Neural crest cell (in vitro differentiated cells): Measurements from ENCODE around the gene NAA30. TPM values are rescaled to one million over a fixed set of nuclear protein-coding genes. Genes with fewer than 3 reads are reported as not detected.
A peak's percentile ranks its signal among the peaks of the same experiment; 100 is the strongest.

Experiments
- DNase-seq: peaks from one replicate; pipeline ENCODE4 v3.0.0; 2021; ENCODE audit warnings: low read depth, mixed read lengths, low spot score
- H3K27ac Mint-ChIP-seq: one replicate; pipeline ENCODE4 v1.8.0; 2021; ENCODE audit warnings: mild to moderate bottlenecking, mixed read lengths; ENCODE audit not compliant: unreplicated experiment
- H3K27me3 Mint-ChIP-seq: 2 replicates; pipeline ENCODE4 v1.8.0; 2021; ENCODE audit warnings: low read depth, mild to moderate bottlenecking, mixed read lengths
- H3K36me3 Mint-ChIP-seq: 2 replicates; pipeline ENCODE4 v1.8.0; 2021; ENCODE audit warnings: low read depth, mild to moderate bottlenecking, mixed read lengths
- H3K4me1 Mint-ChIP-seq: 2 replicates; pipeline ENCODE4 v1.8.0; 2021; ENCODE audit warnings: mixed read lengths
- H3K4me3 Mint-ChIP-seq: one replicate; pipeline ENCODE4 v1.8.0; 2021; ENCODE audit warnings: mild to moderate bottlenecking, mixed read lengths
- H3K9me3 Mint-ChIP-seq: 2 replicates; pipeline ENCODE4 v1.8.0; 2021; ENCODE audit warnings: mixed read lengths
- total RNA-seq: library from RNA; stranded (reverse); gene quantifications from 2 replicates; pipeline ENCODE4 v1.2.1, GENCODE V29; 2021
- TF ChIP-seq, protein P1 (sequence below): fragments of 200-600 bp; sonication (generic); conservative IDR thresholded peaks from 2 replicates; pipeline ENCODE4 v1.5.0; 2021; ENCODE audit warnings: antibody characterized with exemption, mild to moderate bottlenecking

NAA30 gene
- total RNA-seq, 1 donor from 2014 or later: 17.0 TPM

DNA sequence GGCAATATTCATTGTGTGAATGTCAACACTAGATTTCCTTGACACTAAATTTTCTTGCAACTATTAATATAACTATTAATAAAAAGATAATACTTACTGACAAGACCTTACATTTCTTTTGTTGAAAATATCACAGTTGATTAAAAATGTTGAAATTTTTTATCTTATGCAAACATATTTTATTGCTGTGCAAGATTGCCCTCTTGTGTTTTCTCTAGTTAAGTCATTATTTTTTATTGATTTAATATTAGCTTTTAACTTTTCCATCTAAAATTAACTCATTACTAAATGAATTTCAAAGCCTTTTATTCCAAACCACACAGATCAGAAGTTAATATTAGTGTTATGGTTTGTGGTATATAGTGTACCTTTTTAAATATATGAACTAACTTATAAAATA lies 11.7 kb upstream of the NAA30 start:
- Mint-ChIP-seq H3K4me3 (no peak overlapping the region), H3K27ac (no peak overlapping the region), H3K36me3 (no peaks in the 10 kb centered on the region), H3K9me3 (no peaks in the 10 kb centered on the region), H3K4me1 (peaks cover 16% of the 10 kb centered on the region), H3K27me3 (no peaks in the 10 kb centered on the region)
- TF ChIP-seq, protein P1, sequence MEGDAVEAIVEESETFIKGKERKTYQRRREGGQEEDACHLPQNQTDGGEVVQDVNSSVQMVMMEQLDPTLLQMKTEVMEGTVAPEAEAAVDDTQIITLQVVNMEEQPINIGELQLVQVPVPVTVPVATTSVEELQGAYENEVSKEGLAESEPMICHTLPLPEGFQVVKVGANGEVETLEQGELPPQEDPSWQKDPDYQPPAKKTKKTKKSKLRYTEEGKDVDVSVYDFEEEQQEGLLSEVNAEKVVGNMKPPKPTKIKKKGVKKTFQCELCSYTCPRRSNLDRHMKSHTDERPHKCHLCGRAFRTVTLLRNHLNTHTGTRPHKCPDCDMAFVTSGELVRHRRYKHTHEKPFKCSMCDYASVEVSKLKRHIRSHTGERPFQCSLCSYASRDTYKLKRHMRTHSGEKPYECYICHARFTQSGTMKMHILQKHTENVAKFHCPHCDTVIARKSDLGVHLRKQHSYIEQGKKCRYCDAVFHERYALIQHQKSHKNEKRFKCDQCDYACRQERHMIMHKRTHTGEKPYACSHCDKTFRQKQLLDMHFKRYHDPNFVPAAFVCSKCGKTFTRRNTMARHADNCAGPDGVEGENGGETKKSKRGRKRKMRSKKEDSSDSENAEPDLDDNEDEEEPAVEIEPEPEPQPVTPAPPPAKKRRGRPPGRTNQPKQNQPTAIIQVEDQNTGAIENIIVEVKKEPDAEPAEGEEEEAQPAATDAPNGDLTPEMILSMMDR: peak; percentile 46
- DNase-seq: no peak

DNA sequence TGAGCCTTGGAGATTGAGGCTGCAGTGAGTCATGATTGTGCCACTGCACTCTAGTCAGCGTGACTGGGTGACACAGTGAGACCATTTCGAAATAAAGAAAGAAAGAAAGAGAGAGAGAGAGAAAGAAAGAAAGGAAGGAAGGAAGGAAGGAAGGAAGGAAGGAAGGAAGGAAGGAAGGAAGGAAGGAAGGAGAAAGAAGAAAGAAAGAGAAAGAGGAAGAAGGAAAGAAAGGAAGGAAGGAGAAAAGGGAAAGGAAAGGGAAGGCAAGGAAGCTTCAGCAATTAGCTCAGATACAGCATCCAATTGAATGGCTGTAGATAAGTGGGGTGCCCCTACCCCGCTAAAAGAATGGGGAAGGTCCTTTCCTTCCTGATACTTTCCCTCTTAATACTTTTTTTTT lies 9.5 kb upstream of the NAA30 start:
- no peaks in the 10 kb centered on the region for H3K9me3 Mint-ChIP-seq
- no peaks in the 10 kb centered on the region for H3K36me3 Mint-ChIP-seq
- peaks cover 16% of the 10 kb centered on the region for H3K4me1 Mint-ChIP-seq
- no peak for DNase-seq
- TF ChIP-seq, protein P1: no peak
- H3K27ac Mint-ChIP-seq: peak overlapping the region; percentile 2
- peaks cover 5% of the 10 kb centered on the region for H3K27me3 Mint-ChIP-seq
- no peak overlapping the region for H3K4me3 Mint-ChIP-seq

DNA sequence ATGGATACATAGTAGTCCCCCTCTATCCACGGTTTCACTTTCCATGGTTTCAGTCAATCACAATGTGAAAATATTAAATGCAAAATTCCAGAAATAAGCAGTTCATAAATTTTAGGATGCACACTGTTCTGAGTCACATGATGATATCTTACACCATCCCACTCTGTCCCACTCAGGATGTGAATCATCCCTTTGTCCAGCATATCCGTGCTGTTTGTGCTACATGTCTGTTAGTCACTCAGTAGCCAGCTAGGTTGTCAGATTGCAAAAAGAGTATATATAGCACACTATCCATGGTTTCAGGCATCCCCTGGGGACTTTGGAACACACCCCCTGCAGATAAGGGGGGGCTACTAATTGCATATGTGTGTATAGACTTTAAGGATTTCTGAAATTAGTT lies 8.1 kb upstream of the NAA30 start:
- Mint-ChIP-seq H3K4me1 (peaks cover 16% of the 10 kb centered on the region), H3K9me3 (no peaks in the 10 kb centered on the region), H3K27ac (no peak overlapping the region), H3K27me3 (peaks cover 10% of the 10 kb centered on the region), H3K36me3 (no peaks in the 10 kb centered on the region), H3K4me3 (no peak overlapping the region)
- DNase-seq: no peak
- TF ChIP-seq, protein P1: no peak

GRCh38 chr14:57383125-57383745 lies 7.2 kb upstream of the NAA30 start:
- Mint-ChIP-seq H3K9me3 (no peaks in the 10 kb centered on the region), H3K27ac (no peak overlapping the region), H3K36me3 (no peaks in the 10 kb centered on the region), H3K27me3 (peaks cover 10% of the 10 kb centered on the region), H3K4me1 (peaks cover 16% of the 10 kb centered on the region), H3K4me3 (no peak overlapping the region)
- DNase-seq: no peak
- TF ChIP-seq, protein P1: no peak

DNA sequence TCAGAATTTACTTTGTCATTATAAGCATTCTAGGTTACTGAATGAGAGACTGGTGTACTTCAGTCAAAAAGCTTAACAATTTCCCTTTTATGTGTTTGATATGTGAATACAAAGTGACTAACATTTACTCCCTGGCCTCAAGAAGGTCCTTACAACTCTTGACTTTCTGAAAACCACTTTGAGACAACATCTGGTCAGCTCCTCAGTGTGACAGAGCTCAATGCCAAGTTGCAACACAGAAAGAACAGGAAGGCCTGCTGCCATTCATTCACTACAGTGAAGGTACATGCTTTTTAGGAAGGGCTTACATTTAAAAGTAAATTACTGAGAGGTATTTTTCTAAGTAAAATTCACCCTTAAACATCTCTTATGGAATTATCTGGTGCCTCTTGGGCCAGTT lies 2.3 kb upstream of the NAA30 start:
- DNase-seq: no peak
- Mint-ChIP-seq H3K4me1 (peaks cover 29% of the 10 kb centered on the region), H3K27ac (no peak overlapping the region), H3K9me3 (no peaks in the 10 kb centered on the region), H3K36me3 (no peaks in the 10 kb centered on the region), H3K27me3 (peaks cover 10% of the 10 kb centered on the region), H3K4me3 (peak overlapping the region; percentile 75)
- TF ChIP-seq, protein P1: no peak
